ENCODE results near the gene CLCNKB. TPM values are rescaled to one million over a fixed set of nuclear protein-coding genes. Genes with fewer than 3 reads are reported as not detected.

CLCNKB gene
- total RNA-seq, 2 experiments from 2014 or later = not detected

- peaks cover 0 to 5% of the 10 kb centered on the region in 2 experiments for H3K27me3 ChIP-seq (ENCODE audit: control insufficient read depth in 1 of 2, insufficient read depth in 2 of 2, low read length in 2 of 2)
- intact Hi-C loops (cut with DNase I, micrococcal nuclease) = no loop called here
- POLR2A ChIA-PET = no interaction called here
Measured at GRCh38 chr1:16013220-16013907, 30.2 kb upstream of the CLCNKB start.

DNA sequence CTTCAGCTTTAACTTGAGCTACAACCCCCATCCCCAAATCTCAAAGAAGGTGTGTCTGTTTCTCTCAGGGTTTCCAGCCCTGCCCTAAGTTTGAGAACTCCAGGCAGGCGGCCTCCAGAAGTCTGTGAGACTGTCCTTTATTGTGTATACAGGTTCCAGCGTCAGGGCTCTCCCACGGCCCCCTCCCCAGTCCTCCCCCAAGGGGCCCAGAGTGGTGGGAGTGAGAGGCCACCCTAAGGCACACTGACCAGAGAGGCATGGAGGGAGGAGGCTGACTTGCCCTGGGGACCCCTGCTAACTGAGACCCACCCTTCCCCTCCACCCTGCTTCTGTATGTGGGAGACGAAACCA lies 29.7 kb upstream of the CLCNKB start:
- H3K4me1 ChIP-seq (ENCODE audit: insufficient read depth, low read length) = peaks cover 14% of the 10 kb centered on the region
- ATAC-seq (ENCODE audit: poor library complexity) = no peak
- Mint-ChIP-seq H3K9me3 (no peaks in the 10 kb centered on the region), H3K27me3 (peaks cover 28% of the 10 kb centered on the region), H3K4me3 (no peak overlapping the region), H3K36me3 (ENCODE audit: low read depth) (no peaks in the 10 kb centered on the region), H3K27ac (no peak overlapping the region), H3K4me1 (ENCODE audit: low read depth) (no peaks in the 10 kb centered on the region)
- H3K27me3 ChIP-seq (ENCODE audit: control insufficient read depth in 1 of 2, insufficient read depth in 2 of 2, low read length in 2 of 2) = peaks cover 0 to 5% of the 10 kb centered on the region in 2 experiments
- H3K36me3 ChIP-seq (ENCODE audit: insufficient read depth, low read length) = no peaks in the 10 kb centered on the region
- H3K4me3 ChIP-seq (ENCODE audit: low read length) = no peak overlapping the region
- CTCF ChIA-PET = no interaction called here
- POLR2A ChIA-PET = no interaction called here
- H3K27ac ChIP-seq (ENCODE audit: low read depth in 1 of 2, low read length in 2 of 2) = no peak overlapping the region
- no peak for DNase-seq
- intact Hi-C loops (cut with DNase I, micrococcal nuclease) = no loop called here
- H3K9me3 ChIP-seq (ENCODE audit: control insufficient read depth in 1 of 2, insufficient read depth in 1 of 2, low read length in 2 of 2) = no peaks in the 10 kb centered on the region
- TF ChIP-seq, protein P1, sequence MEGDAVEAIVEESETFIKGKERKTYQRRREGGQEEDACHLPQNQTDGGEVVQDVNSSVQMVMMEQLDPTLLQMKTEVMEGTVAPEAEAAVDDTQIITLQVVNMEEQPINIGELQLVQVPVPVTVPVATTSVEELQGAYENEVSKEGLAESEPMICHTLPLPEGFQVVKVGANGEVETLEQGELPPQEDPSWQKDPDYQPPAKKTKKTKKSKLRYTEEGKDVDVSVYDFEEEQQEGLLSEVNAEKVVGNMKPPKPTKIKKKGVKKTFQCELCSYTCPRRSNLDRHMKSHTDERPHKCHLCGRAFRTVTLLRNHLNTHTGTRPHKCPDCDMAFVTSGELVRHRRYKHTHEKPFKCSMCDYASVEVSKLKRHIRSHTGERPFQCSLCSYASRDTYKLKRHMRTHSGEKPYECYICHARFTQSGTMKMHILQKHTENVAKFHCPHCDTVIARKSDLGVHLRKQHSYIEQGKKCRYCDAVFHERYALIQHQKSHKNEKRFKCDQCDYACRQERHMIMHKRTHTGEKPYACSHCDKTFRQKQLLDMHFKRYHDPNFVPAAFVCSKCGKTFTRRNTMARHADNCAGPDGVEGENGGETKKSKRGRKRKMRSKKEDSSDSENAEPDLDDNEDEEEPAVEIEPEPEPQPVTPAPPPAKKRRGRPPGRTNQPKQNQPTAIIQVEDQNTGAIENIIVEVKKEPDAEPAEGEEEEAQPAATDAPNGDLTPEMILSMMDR (IDR thresholded peaks at IDR 0.05) = no peak

More at GRCh38 chr1:16013220-16013907, 30.2 kb upstream of the CLCNKB start:
- Histone ChIP-seq H3K4me1 (ENCODE audit: insufficient read depth, low read length) (peaks cover 14% of the 10 kb centered on the region), H3K36me3 (ENCODE audit: insufficient read depth, low read length) (no peaks in the 10 kb centered on the region), H3K9me3 (ENCODE audit: control insufficient read depth in 1 of 2, insufficient read depth in 1 of 2, low read length in 2 of 2) (no peaks in the 10 kb centered on the region), H3K4me3 (ENCODE audit: low read length) (peak overlapping the region; percentile 29), H3K27ac (ENCODE audit: low read depth in 1 of 2, low read length in 2 of 2) (no peak overlapping the region)
- H3K27me3 Mint-ChIP-seq = peaks cover 28% of the 10 kb centered on the region
- TF ChIP-seq, protein P1 (IDR thresholded peaks at IDR 0.05) = no peak
- CTCF ChIA-PET = no interaction called here
- no peak overlapping the region for H3K4me3 Mint-ChIP-seq
- DNase-seq (peak in 10 of 14 experiments; percentile 7 to 64 (median 28)), ATAC-seq (ENCODE audit: poor library complexity) (peak; percentile 35)
- no peaks in the 10 kb centered on the region for H3K36me3 Mint-ChIP-seq (ENCODE audit: low read depth)
- H3K9me3 Mint-ChIP-seq = no peaks in the 10 kb centered on the region
- no peak overlapping the region for H3K27ac Mint-ChIP-seq
- H3K4me1 Mint-ChIP-seq (ENCODE audit: low read depth) = no peaks in the 10 kb centered on the region

GRCh38 chr1:16014509-16015482 lies 28.8 kb upstream of the CLCNKB start:
- H3K4me1 ChIP-seq (ENCODE audit: insufficient read depth, low read length) = peaks cover 14% of the 10 kb centered on the region
- TF ChIP-seq, protein P1 (IDR thresholded peaks at IDR 0.05) = no peak
- Mint-ChIP-seq H3K36me3 (ENCODE audit: low read depth) (no peaks in the 10 kb centered on the region), H3K27me3 (peaks cover 25% of the 10 kb centered on the region), H3K4me1 (ENCODE audit: low read depth) (no peaks in the 10 kb centered on the region), H3K9me3 (no peaks in the 10 kb centered on the region), H3K4me3 (no peak overlapping the region), H3K27ac (no peak overlapping the region)
- intact Hi-C loops (cut with DNase I, micrococcal nuclease) = no loop called here
- no peaks in the 10 kb centered on the region for H3K9me3 ChIP-seq (ENCODE audit: control insufficient read depth in 1 of 2, insufficient read depth in 1 of 2, low read length in 2 of 2)
- DNase-seq (no peak), ATAC-seq (ENCODE audit: poor library complexity) (no peak)
- CTCF ChIA-PET = no interaction called here
- H3K36me3 ChIP-seq (ENCODE audit: insufficient read depth, low read length) = no peaks in the 10 kb centered on the region
- no peak overlapping the region for H3K27ac ChIP-seq (ENCODE audit: low read depth in 1 of 2, low read length in 2 of 2)
- no peak overlapping the region for H3K4me3 ChIP-seq (ENCODE audit: low read length)
- POLR2A ChIA-PET = no interaction called here
- peaks cover 0 to 5% of the 10 kb centered on the region in 2 experiments for H3K27me3 ChIP-seq (ENCODE audit: control insufficient read depth in 1 of 2, insufficient read depth in 2 of 2, low read length in 2 of 2)

All from CD4-positive, alpha-beta T cell (primary cell).